GM12878 (cell line): ENCODE measurements around the gene DIPK1A. TPM values are rescaled to one million over a fixed set of nuclear protein-coding genes. Genes with fewer than 3 reads are reported as not detected.
A peak's percentile ranks its signal among the peaks of the same experiment; 100 is the strongest.

Experiments used
- DPF2 ChIP-seq: fragments of 450-650 bp; IDR thresholded peaks from 2 replicates; pipeline ENCODE4 v1.6.1; 2017; ENCODE audit warnings: mild to moderate bottlenecking
- EED ChIP-seq: sonication (generic); IDR thresholded peaks from 2 replicates; pipeline ENCODE4 v1.6.1; 2016; ENCODE audit warnings: antibody characterized with exemption, low read depth
- FOXK2 ChIP-seq: fragments of 450-650 bp; IDR thresholded peaks from 2 replicates; pipeline ENCODE4 v1.6.1; 2017; ENCODE audit warnings: mild to moderate bottlenecking, moderate library complexity
- FOXM1 ChIP-seq: IDR thresholded peaks from 2 replicates; pipeline ENCODE4 v1.6.1; 2012; ENCODE audit warnings: low read depth, mild to moderate bottlenecking, inconsistent platforms, low read length, moderate library complexity
- IKZF2 ChIP-seq, 2 experiments: fragments of 450-650 bp; IDR thresholded peaks; 2 replicates each; pipeline ENCODE4 v1.6.1; 2017; ENCODE audit warnings: mild to moderate bottlenecking in 2 of 2, moderate library complexity in 2 of 2
- KDM1A ChIP-seq: fragments of 200-600 bp; sonication (generic); IDR thresholded peaks from 2 replicates; pipeline ENCODE4 v1.6.1; 2016; ENCODE audit warnings: borderline replicate concordance
- NR2C1 ChIP-seq: fragments of 450-650 bp; IDR thresholded peaks from 2 replicates; pipeline ENCODE4 v1.6.1; 2017; ENCODE audit warnings: antibody characterized with exemption, mild to moderate bottlenecking, moderate library complexity
- NR2F1 ChIP-seq: fragments of 450-650 bp; conservative IDR thresholded peaks from 2 replicates; pipeline ENCODE4 v1.6.1; 2017; ENCODE audit warnings: mild to moderate bottlenecking
- SMARCA5 ChIP-seq: fragments of 450-650 bp; IDR thresholded peaks from 2 replicates; pipeline ENCODE4 v1.6.1; 2017; ENCODE audit warnings: mild to moderate bottlenecking
- TBL1XR1 ChIP-seq: IDR thresholded peaks from 2 replicates; pipeline ENCODE4 v1.6.1; 2012; ENCODE audit warnings: low read depth, low read length, improper control_type of control experiment
- ZBED1 ChIP-seq: IDR thresholded peaks from 2 replicates; pipeline ENCODE4 v1.6.1; 2016; ENCODE audit warnings: borderline replicate concordance
- polyA plus RNA-seq, 11 experiments: library from polyadenylated mRNA; depleted of rRNA in 4 of 11; unstranded in 6 of 11; stranded (reverse) in 5 of 11; fragments of >200 nt; fragmentation: Nextera tagmentation in 4 of 11; fragmentation: Illumina TruSeq in 1 of 11; extraction: Ambion mirVana in 4 of 11; extraction: Trizol in 1 of 11; gene quantifications; 1 replicate in 1 of 11; 2 replicates in 10 of 11; pipeline versions ENCODE4 v1.2.1 to v1.2.3, GENCODE V29; 2011 to 2016; ENCODE audit warnings: inconsistent platforms in 2 of 11, missing spikeins in 2 of 11, low read depth in 1 of 11
- total RNA-seq, 4 experiments: library from RNA; depleted of rRNA in 3 of 4; stranded (reverse); fragments of >200 nt in 3 of 4; fragmentation: Illumina TruSeq in 1 of 4; extraction: Trizol in 1 of 4; gene quantifications; 2 replicates each; pipeline versions ENCODE4 v1.2.1 to v1.2.3, GENCODE V29; 2013 to 2021
- TF ChIP-seq, protein P1 (sequence below): fragments of 450-650 bp; IDR thresholded peaks from 2 replicates; pipeline ENCODE4 v1.6.1; 2016; ENCODE audit warnings: mild to moderate bottlenecking
- TF ChIP-seq, protein P2 (sequence below): fragments of 450-650 bp; IDR thresholded peaks from 2 replicates; pipeline ENCODE4 v1.6.1; 2017; ENCODE audit warnings: mild to moderate bottlenecking, moderate library complexity
- TF ChIP-seq, protein P3 (sequence below): fragments of 450-650 bp; IDR thresholded peaks from 2 replicates; pipeline ENCODE4 v1.6.1; 2017; ENCODE audit warnings: low read depth, mild to moderate bottlenecking, moderate library complexity
- TF ChIP-seq, protein P4 (sequence below): IDR thresholded peaks from 2 replicates; pipeline ENCODE4 v1.6.1; 2012; ENCODE audit warnings: improper control_type of control experiment, low read depth, low read length; ENCODE audit not compliant: insufficient replicate concordance

DIPK1A gene
- total and polyA plus RNA-seq, 10 of the 15 experiments (the other 5 are each of a cell fraction or from before 2014, with no cell fraction given): 4.9 to 15.0 (median 9.7) TPM

DNA sequence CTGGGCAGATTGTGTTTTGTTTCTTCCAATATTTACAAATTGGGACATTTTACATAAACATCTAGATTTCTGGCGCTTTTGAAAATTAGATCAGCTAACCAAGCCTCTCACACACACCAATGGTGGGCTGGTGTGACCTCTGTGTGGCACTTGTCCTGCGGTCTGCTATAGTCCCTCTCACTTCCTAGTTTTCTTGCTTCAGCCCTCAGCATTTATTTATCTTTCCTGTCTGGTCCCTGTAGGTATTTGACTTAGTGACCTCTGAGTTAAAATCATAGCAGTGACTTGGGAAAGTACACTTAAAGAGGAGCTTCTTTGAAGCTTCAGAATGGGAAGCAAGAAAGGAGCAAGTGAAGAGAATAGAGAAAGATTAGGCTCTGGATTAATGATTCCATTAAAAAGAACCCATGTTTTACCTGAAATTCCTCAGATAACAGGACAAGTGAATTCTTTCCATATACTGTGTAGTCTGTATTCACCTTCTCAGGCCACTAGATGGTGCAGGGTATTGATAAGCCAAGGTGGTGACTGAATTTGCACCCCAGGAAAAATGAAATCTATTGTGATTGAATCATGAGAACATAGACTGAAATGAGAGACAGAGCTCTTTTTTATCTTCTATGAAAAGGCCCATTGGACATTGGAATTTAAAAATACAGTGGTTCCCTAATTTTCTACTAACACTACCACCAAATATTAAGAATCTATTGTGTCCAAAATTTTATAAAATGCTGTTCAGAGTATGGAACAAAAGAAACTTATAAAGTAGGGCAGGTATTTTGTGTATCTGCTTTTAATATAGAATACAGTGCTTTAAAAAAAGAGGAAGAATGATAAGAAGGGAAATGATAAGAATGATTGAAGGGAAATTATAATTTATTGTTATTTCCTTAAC is 7.1 kb upstream of the DIPK1A start (continued):
- TF ChIP-seq, protein P1, sequence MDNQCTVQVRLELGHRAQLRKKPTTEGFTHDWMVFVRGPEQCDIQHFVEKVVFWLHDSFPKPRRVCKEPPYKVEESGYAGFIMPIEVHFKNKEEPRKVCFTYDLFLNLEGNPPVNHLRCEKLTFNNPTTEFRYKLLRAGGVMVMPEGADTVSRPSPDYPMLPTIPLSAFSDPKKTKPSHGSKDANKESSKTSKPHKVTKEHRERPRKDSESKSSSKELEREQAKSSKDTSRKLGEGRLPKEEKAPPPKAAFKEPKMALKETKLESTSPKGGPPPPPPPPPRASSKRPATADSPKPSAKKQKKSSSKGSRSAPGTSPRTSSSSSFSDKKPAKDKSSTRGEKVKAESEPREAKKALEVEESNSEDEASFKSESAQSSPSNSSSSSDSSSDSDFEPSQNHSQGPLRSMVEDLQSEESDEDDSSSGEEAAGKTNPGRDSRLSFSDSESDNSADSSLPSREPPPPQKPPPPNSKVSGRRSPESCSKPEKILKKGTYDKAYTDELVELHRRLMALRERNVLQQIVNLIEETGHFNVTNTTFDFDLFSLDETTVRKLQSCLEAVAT: 0 out of 2 replicates have a peak, but pooled peaks have one; percentile 37
- TF ChIP-seq EED: peak; percentile 55; the same call in 1 of the 2 replicates
- peak; percentile 80 to 81 for TF ChIP-seq IKZF2 (IDR thresholded peaks at IDR 0.05)
- TF ChIP-seq SMARCA5: peak; percentile 35; the same call in 1 of the 2 replicates
- TF ChIP-seq ZBED1: no peak
- TF ChIP-seq TBL1XR1: peak; percentile 33; the same call in 1 of the 2 replicates
- no peak for TF ChIP-seq KDM1A
- TF ChIP-seq, protein P2, sequence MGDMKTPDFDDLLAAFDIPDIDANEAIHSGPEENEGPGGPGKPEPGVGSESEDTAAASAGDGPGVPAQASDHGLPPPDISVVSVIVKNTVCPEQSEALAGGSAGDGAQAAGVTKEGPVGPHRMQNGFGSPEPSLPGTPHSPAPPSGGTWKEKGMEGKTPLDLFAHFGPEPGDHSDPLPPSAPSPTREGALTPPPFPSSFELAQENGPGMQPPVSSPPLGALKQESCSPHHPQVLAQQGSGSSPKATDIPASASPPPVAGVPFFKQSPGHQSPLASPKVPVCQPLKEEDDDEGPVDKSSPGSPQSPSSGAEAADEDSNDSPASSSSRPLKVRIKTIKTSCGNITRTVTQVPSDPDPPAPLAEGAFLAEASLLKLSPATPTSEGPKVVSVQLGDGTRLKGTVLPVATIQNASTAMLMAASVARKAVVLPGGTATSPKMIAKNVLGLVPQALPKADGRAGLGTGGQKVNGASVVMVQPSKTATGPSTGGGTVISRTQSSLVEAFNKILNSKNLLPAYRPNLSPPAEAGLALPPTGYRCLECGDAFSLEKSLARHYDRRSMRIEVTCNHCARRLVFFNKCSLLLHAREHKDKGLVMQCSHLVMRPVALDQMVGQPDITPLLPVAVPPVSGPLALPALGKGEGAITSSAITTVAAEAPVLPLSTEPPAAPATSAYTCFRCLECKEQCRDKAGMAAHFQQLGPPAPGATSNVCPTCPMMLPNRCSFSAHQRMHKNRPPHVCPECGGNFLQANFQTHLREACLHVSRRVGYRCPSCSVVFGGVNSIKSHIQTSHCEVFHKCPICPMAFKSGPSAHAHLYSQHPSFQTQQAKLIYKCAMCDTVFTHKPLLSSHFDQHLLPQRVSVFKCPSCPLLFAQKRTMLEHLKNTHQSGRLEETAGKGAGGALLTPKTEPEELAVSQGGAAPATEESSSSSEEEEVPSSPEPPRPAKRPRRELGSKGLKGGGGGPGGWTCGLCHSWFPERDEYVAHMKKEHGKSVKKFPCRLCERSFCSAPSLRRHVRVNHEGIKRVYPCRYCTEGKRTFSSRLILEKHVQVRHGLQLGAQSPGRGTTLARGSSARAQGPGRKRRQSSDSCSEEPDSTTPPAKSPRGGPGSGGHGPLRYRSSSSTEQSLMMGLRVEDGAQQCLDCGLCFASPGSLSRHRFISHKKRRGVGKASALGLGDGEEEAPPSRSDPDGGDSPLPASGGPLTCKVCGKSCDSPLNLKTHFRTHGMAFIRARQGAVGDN: no peak
- TF ChIP-seq, protein P3, sequence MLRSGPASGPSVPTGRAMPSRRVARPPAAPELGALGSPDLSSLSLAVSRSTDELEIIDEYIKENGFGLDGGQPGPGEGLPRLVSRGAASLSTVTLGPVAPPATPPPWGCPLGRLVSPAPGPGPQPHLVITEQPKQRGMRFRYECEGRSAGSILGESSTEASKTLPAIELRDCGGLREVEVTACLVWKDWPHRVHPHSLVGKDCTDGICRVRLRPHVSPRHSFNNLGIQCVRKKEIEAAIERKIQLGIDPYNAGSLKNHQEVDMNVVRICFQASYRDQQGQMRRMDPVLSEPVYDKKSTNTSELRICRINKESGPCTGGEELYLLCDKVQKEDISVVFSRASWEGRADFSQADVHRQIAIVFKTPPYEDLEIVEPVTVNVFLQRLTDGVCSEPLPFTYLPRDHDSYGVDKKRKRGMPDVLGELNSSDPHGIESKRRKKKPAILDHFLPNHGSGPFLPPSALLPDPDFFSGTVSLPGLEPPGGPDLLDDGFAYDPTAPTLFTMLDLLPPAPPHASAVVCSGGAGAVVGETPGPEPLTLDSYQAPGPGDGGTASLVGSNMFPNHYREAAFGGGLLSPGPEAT: peak; percentile 44; the same call in 1 of the 2 replicates
- TF ChIP-seq DPF2: 0 out of 2 replicates have a peak, but pooled peaks have one; percentile 55
- TF ChIP-seq, protein P4, sequence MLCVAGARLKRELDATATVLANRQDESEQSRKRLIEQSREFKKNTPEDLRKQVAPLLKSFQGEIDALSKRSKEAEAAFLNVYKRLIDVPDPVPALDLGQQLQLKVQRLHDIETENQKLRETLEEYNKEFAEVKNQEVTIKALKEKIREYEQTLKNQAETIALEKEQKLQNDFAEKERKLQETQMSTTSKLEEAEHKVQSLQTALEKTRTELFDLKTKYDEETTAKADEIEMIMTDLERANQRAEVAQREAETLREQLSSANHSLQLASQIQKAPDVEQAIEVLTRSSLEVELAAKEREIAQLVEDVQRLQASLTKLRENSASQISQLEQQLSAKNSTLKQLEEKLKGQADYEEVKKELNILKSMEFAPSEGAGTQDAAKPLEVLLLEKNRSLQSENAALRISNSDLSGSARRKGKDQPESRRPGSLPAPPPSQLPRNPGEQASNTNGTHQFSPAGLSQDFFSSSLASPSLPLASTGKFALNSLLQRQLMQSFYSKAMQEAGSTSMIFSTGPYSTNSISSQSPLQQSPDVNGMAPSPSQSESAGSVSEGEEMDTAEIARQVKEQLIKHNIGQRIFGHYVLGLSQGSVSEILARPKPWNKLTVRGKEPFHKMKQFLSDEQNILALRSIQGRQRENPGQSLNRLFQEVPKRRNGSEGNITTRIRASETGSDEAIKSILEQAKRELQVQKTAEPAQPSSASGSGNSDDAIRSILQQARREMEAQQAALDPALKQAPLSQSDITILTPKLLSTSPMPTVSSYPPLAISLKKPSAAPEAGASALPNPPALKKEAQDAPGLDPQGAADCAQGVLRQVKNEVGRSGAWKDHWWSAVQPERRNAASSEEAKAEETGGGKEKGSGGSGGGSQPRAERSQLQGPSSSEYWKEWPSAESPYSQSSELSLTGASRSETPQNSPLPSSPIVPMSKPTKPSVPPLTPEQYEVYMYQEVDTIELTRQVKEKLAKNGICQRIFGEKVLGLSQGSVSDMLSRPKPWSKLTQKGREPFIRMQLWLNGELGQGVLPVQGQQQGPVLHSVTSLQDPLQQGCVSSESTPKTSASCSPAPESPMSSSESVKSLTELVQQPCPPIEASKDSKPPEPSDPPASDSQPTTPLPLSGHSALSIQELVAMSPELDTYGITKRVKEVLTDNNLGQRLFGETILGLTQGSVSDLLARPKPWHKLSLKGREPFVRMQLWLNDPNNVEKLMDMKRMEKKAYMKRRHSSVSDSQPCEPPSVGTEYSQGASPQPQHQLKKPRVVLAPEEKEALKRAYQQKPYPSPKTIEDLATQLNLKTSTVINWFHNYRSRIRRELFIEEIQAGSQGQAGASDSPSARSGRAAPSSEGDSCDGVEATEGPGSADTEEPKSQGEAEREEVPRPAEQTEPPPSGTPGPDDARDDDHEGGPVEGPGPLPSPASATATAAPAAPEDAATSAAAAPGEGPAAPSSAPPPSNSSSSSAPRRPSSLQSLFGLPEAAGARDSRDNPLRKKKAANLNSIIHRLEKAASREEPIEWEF: peak; percentile 80
- TF ChIP-seq NR2F1: peak; percentile 84
- no peak for TF ChIP-seq FOXK2
- peak; percentile 50; the same call in 1 of the 2 replicates for TF ChIP-seq FOXM1
- TF ChIP-seq NR2C1: no peak
